ENCODE data around the gene ABTB1. TPM values are rescaled to one million over a fixed set of nuclear protein-coding genes. Genes with fewer than 3 reads are reported as not detected.

ABTB1 gene
- total RNA-seq, 1 experiment from 2014 or later: 6.9 TPM

DNA sequence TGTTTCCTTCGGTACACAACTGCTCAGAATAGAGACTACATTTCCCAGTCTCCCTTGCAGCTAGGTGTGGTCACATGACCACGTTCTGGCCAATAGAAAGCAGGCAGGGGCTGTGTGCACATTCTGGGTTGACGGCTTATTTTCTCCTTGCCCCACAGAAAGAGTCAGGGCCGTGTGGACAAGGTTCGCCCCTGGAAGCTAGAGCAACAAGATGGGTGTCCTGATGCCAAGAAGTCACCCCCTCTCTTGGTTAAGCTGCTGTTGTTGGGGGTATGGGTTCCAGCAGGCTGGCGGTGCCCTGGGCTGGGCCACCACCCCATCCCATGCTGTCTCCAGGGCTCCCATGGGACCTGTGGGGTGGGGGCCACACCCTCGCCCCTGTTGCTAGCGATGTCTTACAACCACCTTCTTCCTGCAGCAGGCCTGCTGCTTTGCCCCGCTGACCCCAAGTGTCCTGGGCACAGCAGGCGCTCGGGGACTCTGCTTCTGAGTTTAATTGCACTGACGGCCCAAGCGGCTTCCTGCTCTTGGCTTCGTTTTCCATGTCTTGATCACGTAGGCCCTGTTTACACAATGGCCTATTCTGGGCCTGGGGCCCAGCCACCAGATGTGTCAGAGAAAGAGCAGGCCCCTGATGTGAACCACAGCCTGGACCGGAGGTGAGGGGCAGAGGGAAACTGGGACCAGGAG lies 24.9 kb downstream of the ABTB1 start:
- ATAC-seq: peak; percentile 80
- Histone ChIP-seq H3K27me3 (ENCODE audit: control insufficient read depth, insufficient read depth, low read length) (no peaks in the 10 kb centered on the region), H3K9me3 (ENCODE audit: control insufficient read depth, insufficient read depth, low read depth, low read length) (no peaks in the 10 kb centered on the region), H3K27ac (ENCODE audit: low read length) (no peak overlapping the region), H3K4me3 (ENCODE audit: low read depth in 2 of 2, low read length in 2 of 2) (no peak overlapping the region), H3K36me3 (ENCODE audit: control insufficient read depth, insufficient read depth, low read length) (no peaks in the 10 kb centered on the region), H3K4me1 (ENCODE audit: control insufficient read depth, insufficient read depth, low read length) (no peaks in the 10 kb centered on the region)
- no peak for DNase-seq (ENCODE audit: low read depth, low spot score)
- POLR2A ChIA-PET: no interaction called here
- TF ChIP-seq, protein P1, sequence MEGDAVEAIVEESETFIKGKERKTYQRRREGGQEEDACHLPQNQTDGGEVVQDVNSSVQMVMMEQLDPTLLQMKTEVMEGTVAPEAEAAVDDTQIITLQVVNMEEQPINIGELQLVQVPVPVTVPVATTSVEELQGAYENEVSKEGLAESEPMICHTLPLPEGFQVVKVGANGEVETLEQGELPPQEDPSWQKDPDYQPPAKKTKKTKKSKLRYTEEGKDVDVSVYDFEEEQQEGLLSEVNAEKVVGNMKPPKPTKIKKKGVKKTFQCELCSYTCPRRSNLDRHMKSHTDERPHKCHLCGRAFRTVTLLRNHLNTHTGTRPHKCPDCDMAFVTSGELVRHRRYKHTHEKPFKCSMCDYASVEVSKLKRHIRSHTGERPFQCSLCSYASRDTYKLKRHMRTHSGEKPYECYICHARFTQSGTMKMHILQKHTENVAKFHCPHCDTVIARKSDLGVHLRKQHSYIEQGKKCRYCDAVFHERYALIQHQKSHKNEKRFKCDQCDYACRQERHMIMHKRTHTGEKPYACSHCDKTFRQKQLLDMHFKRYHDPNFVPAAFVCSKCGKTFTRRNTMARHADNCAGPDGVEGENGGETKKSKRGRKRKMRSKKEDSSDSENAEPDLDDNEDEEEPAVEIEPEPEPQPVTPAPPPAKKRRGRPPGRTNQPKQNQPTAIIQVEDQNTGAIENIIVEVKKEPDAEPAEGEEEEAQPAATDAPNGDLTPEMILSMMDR (IDR thresholded peaks at IDR 0.05): no peak
- TF ChIP-seq TCF7L2 (IDR thresholded peaks at IDR 0.05; ENCODE audit: low read depth, low read length) (no peak), SIN3A (IDR thresholded peaks at IDR 0.05; ENCODE audit: borderline replicate concordance, insufficient read depth, low read depth, low read length) (no peak), POLR2AphosphoS5 (IDR thresholded peaks at IDR 0.05; ENCODE audit: low read depth, low read length) (no peak)
- TF ChIP-seq, protein P2, sequence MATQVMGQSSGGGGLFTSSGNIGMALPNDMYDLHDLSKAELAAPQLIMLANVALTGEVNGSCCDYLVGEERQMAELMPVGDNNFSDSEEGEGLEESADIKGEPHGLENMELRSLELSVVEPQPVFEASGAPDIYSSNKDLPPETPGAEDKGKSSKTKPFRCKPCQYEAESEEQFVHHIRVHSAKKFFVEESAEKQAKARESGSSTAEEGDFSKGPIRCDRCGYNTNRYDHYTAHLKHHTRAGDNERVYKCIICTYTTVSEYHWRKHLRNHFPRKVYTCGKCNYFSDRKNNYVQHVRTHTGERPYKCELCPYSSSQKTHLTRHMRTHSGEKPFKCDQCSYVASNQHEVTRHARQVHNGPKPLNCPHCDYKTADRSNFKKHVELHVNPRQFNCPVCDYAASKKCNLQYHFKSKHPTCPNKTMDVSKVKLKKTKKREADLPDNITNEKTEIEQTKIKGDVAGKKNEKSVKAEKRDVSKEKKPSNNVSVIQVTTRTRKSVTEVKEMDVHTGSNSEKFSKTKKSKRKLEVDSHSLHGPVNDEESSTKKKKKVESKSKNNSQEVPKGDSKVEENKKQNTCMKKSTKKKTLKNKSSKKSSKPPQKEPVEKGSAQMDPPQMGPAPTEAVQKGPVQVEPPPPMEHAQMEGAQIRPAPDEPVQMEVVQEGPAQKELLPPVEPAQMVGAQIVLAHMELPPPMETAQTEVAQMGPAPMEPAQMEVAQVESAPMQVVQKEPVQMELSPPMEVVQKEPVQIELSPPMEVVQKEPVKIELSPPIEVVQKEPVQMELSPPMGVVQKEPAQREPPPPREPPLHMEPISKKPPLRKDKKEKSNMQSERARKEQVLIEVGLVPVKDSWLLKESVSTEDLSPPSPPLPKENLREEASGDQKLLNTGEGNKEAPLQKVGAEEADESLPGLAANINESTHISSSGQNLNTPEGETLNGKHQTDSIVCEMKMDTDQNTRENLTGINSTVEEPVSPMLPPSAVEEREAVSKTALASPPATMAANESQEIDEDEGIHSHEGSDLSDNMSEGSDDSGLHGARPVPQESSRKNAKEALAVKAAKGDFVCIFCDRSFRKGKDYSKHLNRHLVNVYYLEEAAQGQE (IDR thresholded peaks at IDR 0.05; ENCODE audit: insufficient read depth in 1 of 2, low read depth in 2 of 2, low read length in 1 of 2): no peak
- intact Hi-C loops (cut with micrococcal nuclease; ENCODE audit: unreplicated experiment) (loop anchor here (10.0 kb wide), 1 partner anchor 127 kb away; the partner anchor contains the start of gene MGLL), in situ Hi-C loops (cut with HindIII; ENCODE audit: low pct_unique_long_range_greater_than_20kb, low sequenced_read_pairs) (no loop called here)
- CTCF ChIA-PET: no interaction called here
- BruUV-seq (replicated peaks): no TSS peak

DNA sequence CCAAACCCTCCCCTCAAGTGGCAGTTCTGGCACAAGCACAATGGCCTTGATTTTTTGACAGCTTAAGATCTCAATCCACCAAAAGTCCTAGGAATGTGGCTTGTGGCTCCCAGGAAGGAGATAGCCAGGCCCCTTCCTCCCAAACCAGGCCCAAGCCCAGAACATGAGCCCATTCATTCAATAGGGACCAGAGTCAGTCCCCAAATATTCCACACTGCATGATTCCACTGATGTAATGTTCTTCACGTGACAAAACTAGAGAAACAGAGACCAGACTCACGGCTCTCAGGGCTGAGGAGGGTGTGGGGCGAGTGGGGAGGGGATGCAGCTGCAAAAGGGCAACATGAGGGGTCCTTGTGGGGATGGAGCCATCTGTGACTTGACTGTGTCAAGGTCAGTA lies 25.5 kb downstream of the ABTB1 start:
- in situ Hi-C loops (cut with HindIII; ENCODE audit: low pct_unique_long_range_greater_than_20kb, low sequenced_read_pairs): no loop called here
- no peak overlapping the region for H3K4me3 ChIP-seq (ENCODE audit: low read depth in 2 of 2, low read length in 2 of 2)
- TF ChIP-seq POLR2AphosphoS5 (IDR thresholded peaks at IDR 0.05; ENCODE audit: low read depth, low read length): no peak
- no peak overlapping the region for H3K27ac ChIP-seq (ENCODE audit: low read length)
- CTCF ChIA-PET: no interaction called here
- H3K27me3 ChIP-seq (ENCODE audit: control insufficient read depth, insufficient read depth, low read length): no peaks in the 10 kb centered on the region
- ATAC-seq (no peak), DNase-seq (ENCODE audit: low read depth, low spot score) (no peak)
- no peaks in the 10 kb centered on the region for H3K9me3 ChIP-seq (ENCODE audit: control insufficient read depth, insufficient read depth, low read depth, low read length)
- intact Hi-C loops (cut with micrococcal nuclease; ENCODE audit: unreplicated experiment): loop anchor here (10.0 kb wide), 1 partner anchor 127 kb away; the partner anchor contains the start of gene MGLL
- no peaks in the 10 kb centered on the region for H3K4me1 ChIP-seq (ENCODE audit: control insufficient read depth, insufficient read depth, low read length)
- POLR2A ChIA-PET: no interaction called here
- H3K36me3 ChIP-seq (ENCODE audit: control insufficient read depth, insufficient read depth, low read length): no peaks in the 10 kb centered on the region
- BruUV-seq (replicated peaks): no TSS peak

Measured in Panc1 (cell line).